GM21825 (cell line): ENCODE measurements around the gene CEP250.

Source experiments
- ATAC-seq: cut with Tn5 transposase; IDR thresholded peaks from one replicate; pipeline ENCODE4 v1.9.1; 2021; ENCODE audit warnings: mild to moderate bottlenecking, moderate library complexity; ENCODE audit not compliant: unreplicated experiment

The CEP250 gene

GRCh38 chr20:35559042-35559693 is 103.8 kb downstream of the CEP250 start:
- no peak for ATAC-seq

GRCh38 chr20:35560105-35560511 is 104.7 kb downstream of the CEP250 start:
- ATAC-seq = no peak

- no peak for ATAC-seq
These were observed 105.1 kb downstream of the CEP250 start for GRCh38 chr20:35560541-35560940.

GRCh38 chr20:35561268-35561667 is 105.9 kb downstream of the CEP250 start:
- no peak for ATAC-seq

GRCh38 chr20:35561671-35562070 is 106.3 kb downstream of the CEP250 start:
- no peak for ATAC-seq

- no peak for ATAC-seq
These were observed 107.2 kb downstream of the CEP250 start for GRCh38 chr20:35562541-35563110.

GRCh38 chr20:35563834-35564233 is 108.4 kb downstream of the CEP250 start:
- ATAC-seq = no peak

GRCh38 chr20:35564905-35565304 is 109.5 kb downstream of the CEP250 start:
- ATAC-seq = no peak

- ATAC-seq = no peak
These were observed 113.2 kb downstream of the CEP250 start for GRCh38 chr20:35568645-35569044.
